Neural progenitor cell (in vitro differentiated cells): ENCODE measurements around the gene E2F2. TPM values are rescaled to one million over a fixed set of nuclear protein-coding genes. Genes with fewer than 3 reads are reported as not detected.

Source experiments
- DNase-seq: peaks from one replicate; pipeline ENCODE4 v3.0.0-alpha.2; 2016; ENCODE audit warnings: low spot score
- H2AFZ ChIP-seq: fragments of 200-600 bp; sonication (generic); replicated peaks from 2 replicates; pipeline ENCODE4 v1.6.1; 2016; ENCODE audit warnings: antibody characterized with exemption
- H3F3A ChIP-seq: fragments of 200-600 bp; sonication (generic); 2 replicates; pipeline ENCODE4 v1.6.1; 2016; ENCODE audit warnings: antibody characterized with exemption, low read depth
- H3K27ac ChIP-seq: fragments of 200-600 bp; sonication (generic); 2 replicates; pipeline ENCODE4 v1.5.1; 2016; ENCODE audit warnings: mild to moderate bottlenecking
- H3K27me3 ChIP-seq: fragments of 200-600 bp; sonication (generic); 2 replicates; pipeline ENCODE4 v1.6.1; 2016; ENCODE audit warnings: mild to moderate bottlenecking, moderate library complexity
- H3K36me3 ChIP-seq: fragments of 200-600 bp; sonication (generic); 2 replicates; pipeline ENCODE4 v1.5.1; 2016
- H3K4me1 ChIP-seq: fragments of 200-600 bp; sonication (generic); 2 replicates; pipeline ENCODE4 v1.6.1; 2016; ENCODE audit warnings: mixed run types
- H3K4me2 ChIP-seq: fragments of 200-600 bp; sonication (generic); 2 replicates; pipeline ENCODE4 v1.6.1; 2016
- H3K4me3 ChIP-seq: fragments of 200-600 bp; sonication (generic); 2 replicates; pipeline ENCODE4 v1.5.1; 2016
- H3K79me2 ChIP-seq: fragments of 200-600 bp; sonication (generic); 2 replicates; pipeline ENCODE4 v1.6.1; 2016; ENCODE audit warnings: low read depth
- H3K9ac ChIP-seq: fragments of 200-600 bp; sonication (generic); 2 replicates; pipeline ENCODE4 v1.6.1; 2016
- H3K9me3 ChIP-seq: fragments of 200-600 bp; sonication (generic); 2 replicates; pipeline ENCODE4 v1.5.1; 2016; ENCODE audit warnings: low read depth
- H4K20me1 ChIP-seq: fragments of 200-600 bp; sonication (generic); 2 replicates; pipeline ENCODE4 v1.6.1; 2016; ENCODE audit warnings: low read depth
- H3K27ac Mint-ChIP-seq: 3 replicates; pipeline ENCODE4 v1.8.0; 2021; ENCODE audit warnings: mixed read lengths
- H3K27me3 Mint-ChIP-seq: 2 replicates; pipeline ENCODE4 v1.8.0; 2022; ENCODE audit warnings: low read depth, mild to moderate bottlenecking, inconsistent platforms, moderate library complexity, mixed read lengths; ENCODE audit not compliant: insufficient read depth
- H3K36me3 Mint-ChIP-seq: 3 replicates; pipeline ENCODE4 v1.8.0; 2021; ENCODE audit warnings: mixed read lengths
- H3K4me1 Mint-ChIP-seq: 3 replicates; pipeline ENCODE4 v1.8.0; 2021; ENCODE audit warnings: mixed read lengths
- H3K4me3 Mint-ChIP-seq: 3 replicates; pipeline ENCODE4 v1.8.0; 2021; ENCODE audit warnings: mild to moderate bottlenecking, moderate library complexity, mixed read lengths
- H3K9me3 Mint-ChIP-seq: 3 replicates; pipeline ENCODE4 v1.8.0; 2020; ENCODE audit warnings: mixed read lengths
- EZH2 ChIP-seq: fragments of 200-600 bp; sonication (generic); IDR thresholded peaks from 2 replicates; pipeline ENCODE4 v1.6.1; 2017; ENCODE audit warnings: antibody characterized with exemption, mild to moderate bottlenecking, moderate library complexity
- EZH2phosphoT487 ChIP-seq: fragments of 200-600 bp; sonication (generic); IDR thresholded peaks from 2 replicates; pipeline ENCODE4 v1.6.1; 2017; ENCODE audit warnings: antibody characterized with exemption
- total RNA-seq: library from RNA; depleted of rRNA; stranded (reverse); fragments of >200 nt; gene quantifications from 2 replicates; pipeline ENCODE4 v1.2.3, GENCODE V29; 2015; ENCODE audit warnings: low replicate concordance
- TF ChIP-seq, protein P1 (sequence below): fragments of 200-600 bp; sonication (generic); IDR thresholded peaks from 2 replicates; pipeline ENCODE4 v1.5.1; 2017; ENCODE audit warnings: antibody characterized with exemption, mild to moderate bottlenecking

E2F2 gene
- total RNA-seq, 1 donor from 2014 or later = 3.4 TPM

- peak overlapping the region; percentile 96 for H3K27ac Mint-ChIP-seq
- H3K4me3 Mint-ChIP-seq = peak overlapping the region; percentile 87
- H4K20me1 ChIP-seq = peaks cover 42% of the 10 kb centered on the region
- peak overlapping the region; percentile 98 for H3K27ac ChIP-seq
- peaks cover 51% of the 10 kb centered on the region for H3K4me1 ChIP-seq
- TF ChIP-seq EZH2phosphoT487 = no peak
- TF ChIP-seq, protein P1, sequence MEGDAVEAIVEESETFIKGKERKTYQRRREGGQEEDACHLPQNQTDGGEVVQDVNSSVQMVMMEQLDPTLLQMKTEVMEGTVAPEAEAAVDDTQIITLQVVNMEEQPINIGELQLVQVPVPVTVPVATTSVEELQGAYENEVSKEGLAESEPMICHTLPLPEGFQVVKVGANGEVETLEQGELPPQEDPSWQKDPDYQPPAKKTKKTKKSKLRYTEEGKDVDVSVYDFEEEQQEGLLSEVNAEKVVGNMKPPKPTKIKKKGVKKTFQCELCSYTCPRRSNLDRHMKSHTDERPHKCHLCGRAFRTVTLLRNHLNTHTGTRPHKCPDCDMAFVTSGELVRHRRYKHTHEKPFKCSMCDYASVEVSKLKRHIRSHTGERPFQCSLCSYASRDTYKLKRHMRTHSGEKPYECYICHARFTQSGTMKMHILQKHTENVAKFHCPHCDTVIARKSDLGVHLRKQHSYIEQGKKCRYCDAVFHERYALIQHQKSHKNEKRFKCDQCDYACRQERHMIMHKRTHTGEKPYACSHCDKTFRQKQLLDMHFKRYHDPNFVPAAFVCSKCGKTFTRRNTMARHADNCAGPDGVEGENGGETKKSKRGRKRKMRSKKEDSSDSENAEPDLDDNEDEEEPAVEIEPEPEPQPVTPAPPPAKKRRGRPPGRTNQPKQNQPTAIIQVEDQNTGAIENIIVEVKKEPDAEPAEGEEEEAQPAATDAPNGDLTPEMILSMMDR = no peak
- no peak for TF ChIP-seq EZH2
- H3K36me3 ChIP-seq = no peaks in the 10 kb centered on the region
- H3K27me3 ChIP-seq = peaks cover 17% of the 10 kb centered on the region
- H3K36me3 Mint-ChIP-seq = peaks cover 15% of the 10 kb centered on the region
- H3K4me2 ChIP-seq = peak overlapping the region; percentile 92
- no peaks in the 10 kb centered on the region for H3K9me3 ChIP-seq
- peaks cover 69% of the 10 kb centered on the region for H3K4me1 Mint-ChIP-seq
- DNase-seq = no peak
- no peak overlapping the region for H2AFZ ChIP-seq
- H3K27me3 Mint-ChIP-seq = peaks cover 9% of the 10 kb centered on the region
- H3K4me3 ChIP-seq = peak overlapping the region; percentile 91
- H3K79me2 ChIP-seq = peaks cover 29% of the 10 kb centered on the region
- H3F3A ChIP-seq = peaks cover 57% of the 10 kb centered on the region
- H3K9ac ChIP-seq = peak overlapping the region; percentile 80
- no peaks in the 10 kb centered on the region for H3K9me3 Mint-ChIP-seq
Measured at GRCh38 chr1:23554127-23554480, 23.1 kb upstream of the E2F2 start.

DNA sequence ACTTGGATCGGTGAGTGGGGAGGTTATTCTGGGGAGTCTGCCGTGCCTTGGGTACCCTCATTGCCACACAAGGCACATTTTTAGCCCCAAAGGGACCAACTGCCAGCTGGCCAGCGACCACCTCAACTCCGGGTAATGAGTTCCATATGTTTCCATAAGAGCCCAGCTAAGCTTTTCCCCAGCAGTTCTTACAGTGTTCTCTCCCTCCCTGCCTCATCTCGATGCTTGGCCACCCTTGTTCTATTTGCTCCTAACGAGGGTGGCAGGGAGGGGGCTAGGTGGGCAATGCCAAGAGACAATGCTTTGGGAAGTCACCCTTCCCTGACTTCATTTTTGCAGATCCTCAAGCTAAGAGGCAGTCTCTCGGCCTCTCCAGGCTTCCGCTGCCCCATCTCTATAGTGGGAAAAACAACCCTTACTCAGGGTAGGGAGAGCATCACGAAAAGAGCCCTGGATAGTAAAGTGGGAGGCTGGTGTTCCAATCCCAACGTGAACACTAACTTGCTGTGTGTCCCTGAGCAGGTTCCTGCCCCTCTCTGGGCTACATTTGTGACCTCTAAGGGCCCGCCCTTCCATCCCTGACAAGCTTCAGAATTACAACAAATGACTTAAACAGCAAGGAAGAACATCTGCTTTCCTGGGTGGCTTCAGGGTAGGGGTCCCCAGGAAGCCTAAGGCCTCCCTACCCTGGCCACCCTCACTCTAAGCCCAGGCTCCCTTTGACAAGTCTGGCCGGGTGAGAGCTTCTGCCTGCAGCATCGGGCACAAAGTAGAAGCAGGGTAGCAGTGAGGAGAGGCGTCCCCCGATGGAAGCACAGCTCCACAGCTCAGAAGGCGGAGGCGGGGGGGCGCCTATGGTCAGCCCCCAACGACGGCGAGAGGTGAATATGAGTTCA, 22.4 kb upstream of the E2F2 start:
- Mint-ChIP-seq H3K4me3 (peak overlapping the region; percentile 87), H3K4me1 (peaks cover 73% of the 10 kb centered on the region), H3K36me3 (peaks cover 11% of the 10 kb centered on the region), H3K9me3 (no peaks in the 10 kb centered on the region), H3K27me3 (peaks cover 9% of the 10 kb centered on the region), H3K27ac (peak overlapping the region; percentile 96)
- Histone ChIP-seq H2AFZ (no peak overlapping the region), H3K9ac (no peak overlapping the region), H3K27ac (no peak overlapping the region), H3K79me2 (peaks cover 23% of the 10 kb centered on the region), H3K9me3 (no peaks in the 10 kb centered on the region), H3K27me3 (peaks cover 17% of the 10 kb centered on the region), H3K4me3 (peak overlapping the region; percentile 91), H3F3A (peaks cover 51% of the 10 kb centered on the region), H3K4me1 (peaks cover 51% of the 10 kb centered on the region), H3K4me2 (peak overlapping the region; percentile 92), H4K20me1 (peaks cover 36% of the 10 kb centered on the region), H3K36me3 (no peaks in the 10 kb centered on the region)
- TF ChIP-seq, protein P1 = no peak
- TF ChIP-seq EZH2 = no peak
- no peak for TF ChIP-seq EZH2phosphoT487
- DNase-seq = peak; percentile 46

GRCh38 chr1:23551849-23552248, 20.8 kb upstream of the E2F2 start:
- H3K4me2 ChIP-seq = no peak overlapping the region
- no peak overlapping the region for H3K4me3 ChIP-seq
- DNase-seq = no peak
- H3K27me3 ChIP-seq = peaks cover 17% of the 10 kb centered on the region
- H4K20me1 ChIP-seq = peaks cover 19% of the 10 kb centered on the region
- no peaks in the 10 kb centered on the region for H3K9me3 ChIP-seq
- peak overlapping the region; percentile 42 for H3K27ac Mint-ChIP-seq
- no peak overlapping the region for H3K9ac ChIP-seq
- TF ChIP-seq, protein P1 = no peak
- TF ChIP-seq EZH2phosphoT487 (no peak), EZH2 (no peak)
- H3K27ac ChIP-seq = no peak overlapping the region
- H2AFZ ChIP-seq = no peak overlapping the region
- H3K79me2 ChIP-seq = peaks cover 6% of the 10 kb centered on the region
- peaks cover 42% of the 10 kb centered on the region for H3K4me1 ChIP-seq
- no peaks in the 10 kb centered on the region for H3K9me3 Mint-ChIP-seq
- peaks cover 73% of the 10 kb centered on the region for H3K4me1 Mint-ChIP-seq
- peaks cover 2% of the 10 kb centered on the region for H3K36me3 Mint-ChIP-seq
- H3K4me3 Mint-ChIP-seq = no peak overlapping the region
- peaks cover 35% of the 10 kb centered on the region for H3F3A ChIP-seq
- H3K36me3 ChIP-seq = no peaks in the 10 kb centered on the region
- H3K27me3 Mint-ChIP-seq = peaks cover 14% of the 10 kb centered on the region
